Measurements from ENCODE around the gene CDHR1.

- TF ChIP-seq, protein P1, sequence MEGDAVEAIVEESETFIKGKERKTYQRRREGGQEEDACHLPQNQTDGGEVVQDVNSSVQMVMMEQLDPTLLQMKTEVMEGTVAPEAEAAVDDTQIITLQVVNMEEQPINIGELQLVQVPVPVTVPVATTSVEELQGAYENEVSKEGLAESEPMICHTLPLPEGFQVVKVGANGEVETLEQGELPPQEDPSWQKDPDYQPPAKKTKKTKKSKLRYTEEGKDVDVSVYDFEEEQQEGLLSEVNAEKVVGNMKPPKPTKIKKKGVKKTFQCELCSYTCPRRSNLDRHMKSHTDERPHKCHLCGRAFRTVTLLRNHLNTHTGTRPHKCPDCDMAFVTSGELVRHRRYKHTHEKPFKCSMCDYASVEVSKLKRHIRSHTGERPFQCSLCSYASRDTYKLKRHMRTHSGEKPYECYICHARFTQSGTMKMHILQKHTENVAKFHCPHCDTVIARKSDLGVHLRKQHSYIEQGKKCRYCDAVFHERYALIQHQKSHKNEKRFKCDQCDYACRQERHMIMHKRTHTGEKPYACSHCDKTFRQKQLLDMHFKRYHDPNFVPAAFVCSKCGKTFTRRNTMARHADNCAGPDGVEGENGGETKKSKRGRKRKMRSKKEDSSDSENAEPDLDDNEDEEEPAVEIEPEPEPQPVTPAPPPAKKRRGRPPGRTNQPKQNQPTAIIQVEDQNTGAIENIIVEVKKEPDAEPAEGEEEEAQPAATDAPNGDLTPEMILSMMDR (IDR thresholded peaks at IDR 0.05), result no peak
- TF ChIP-seq POLR2A (IDR thresholded peaks at IDR 0.05), result no peak
Observed at GRCh38 chr10:84177541-84178141, 16.7 kb upstream of the CDHR1 start.

Measured in stomach (tissue), 4 donors.